Mesothelial cell of epicardium (in vitro differentiated cells): ENCODE results near the gene LHFPL3. TPM values are rescaled to one million over a fixed set of nuclear protein-coding genes. Genes with fewer than 3 reads are reported as not detected.

ENCODE experiments used
- DNase-seq, 2 experiments: peaks; one replicate each; pipeline ENCODE4 v3.0.0; 2021; ENCODE audit warnings: low spot score in 2 of 2; ENCODE audit not compliant: unreplicated experiment in 2 of 2
- H3K27ac Mint-ChIP-seq: 2 replicates; pipeline ENCODE4 v1.8.0; 2021; ENCODE audit warnings: mixed read lengths
- H3K27me3 Mint-ChIP-seq: 2 replicates; pipeline ENCODE4 v1.8.0; 2021; ENCODE audit warnings: low read depth, mixed read lengths
- H3K36me3 Mint-ChIP-seq: 2 replicates; pipeline ENCODE4 v1.8.0; 2021; ENCODE audit warnings: mixed read lengths
- H3K4me1 Mint-ChIP-seq: 2 replicates; pipeline ENCODE4 v1.8.0; 2021; ENCODE audit warnings: mixed read lengths
- H3K4me3 Mint-ChIP-seq: 2 replicates; pipeline ENCODE4 v1.8.0; 2021; ENCODE audit warnings: mild to moderate bottlenecking, moderate library complexity, mixed read lengths
- H3K9me3 Mint-ChIP-seq: 2 replicates; pipeline ENCODE4 v1.8.0; 2021; ENCODE audit warnings: mixed read lengths
- total RNA-seq: library from RNA; stranded (reverse); gene quantifications from 3 replicates; pipeline ENCODE4 v1.2.1, GENCODE V29; 2021
- TF ChIP-seq, protein P1 (sequence below): fragments of 200-600 bp; sonication (generic); IDR thresholded peaks from one replicate; pipeline ENCODE4 v1.5.0; 2021; ENCODE audit warnings: antibody characterized with exemption; ENCODE audit not compliant: unreplicated experiment

The LHFPL3 gene
- total RNA-seq, 1 donor from 2014 or later, result not detected

DNA sequence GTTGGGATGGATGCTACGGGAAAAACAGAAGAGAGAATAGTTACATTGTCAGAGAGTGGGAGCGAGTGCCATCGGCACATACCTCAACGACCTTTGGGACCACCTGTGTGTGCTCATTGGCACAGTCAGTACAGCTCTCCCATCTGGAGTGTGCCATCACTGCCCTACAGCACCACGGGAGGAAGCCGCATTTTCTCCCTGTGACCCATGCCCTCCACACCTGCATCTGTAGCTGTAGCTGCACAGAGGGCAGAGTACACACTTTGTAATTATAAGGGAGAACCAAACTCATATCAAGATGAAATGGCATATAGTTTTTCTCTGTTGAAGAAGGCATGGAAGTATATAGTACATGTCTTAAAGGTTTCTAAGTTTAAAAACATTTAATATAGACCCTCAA is 207.4 kb downstream of the LHFPL3 start:
- no peak for DNase-seq
- H3K27me3 Mint-ChIP-seq, result no peaks in the 10 kb centered on the region
- no peaks in the 10 kb centered on the region for H3K36me3 Mint-ChIP-seq

DNA sequence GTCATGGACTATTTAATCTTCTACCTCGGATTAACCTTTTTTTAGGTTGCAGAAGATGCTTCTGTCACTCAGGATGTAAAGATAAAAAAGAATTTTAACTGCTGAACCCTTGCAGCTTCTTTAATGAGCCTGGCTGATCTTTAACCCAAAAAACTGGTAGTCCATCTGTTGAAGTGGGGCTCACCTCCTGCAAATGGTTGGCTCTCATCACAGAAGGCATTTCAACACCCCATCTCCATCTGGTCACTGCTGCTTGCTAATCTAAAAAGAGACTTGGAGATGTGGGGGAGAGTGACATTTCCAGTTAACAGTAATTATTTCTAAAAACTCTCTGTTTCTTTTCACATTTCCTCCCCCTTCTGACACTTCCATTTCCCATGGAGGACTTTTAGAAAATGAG is 208.6 kb downstream of the LHFPL3 start:
- no peak for DNase-seq
- Mint-ChIP-seq H3K27ac (no peak overlapping the region), H3K27me3 (no peaks in the 10 kb centered on the region), H3K4me1 (no peaks in the 10 kb centered on the region), H3K36me3 (no peaks in the 10 kb centered on the region), H3K9me3 (peaks cover 21% of the 10 kb centered on the region), H3K4me3 (no peak overlapping the region)
- TF ChIP-seq, protein P1, sequence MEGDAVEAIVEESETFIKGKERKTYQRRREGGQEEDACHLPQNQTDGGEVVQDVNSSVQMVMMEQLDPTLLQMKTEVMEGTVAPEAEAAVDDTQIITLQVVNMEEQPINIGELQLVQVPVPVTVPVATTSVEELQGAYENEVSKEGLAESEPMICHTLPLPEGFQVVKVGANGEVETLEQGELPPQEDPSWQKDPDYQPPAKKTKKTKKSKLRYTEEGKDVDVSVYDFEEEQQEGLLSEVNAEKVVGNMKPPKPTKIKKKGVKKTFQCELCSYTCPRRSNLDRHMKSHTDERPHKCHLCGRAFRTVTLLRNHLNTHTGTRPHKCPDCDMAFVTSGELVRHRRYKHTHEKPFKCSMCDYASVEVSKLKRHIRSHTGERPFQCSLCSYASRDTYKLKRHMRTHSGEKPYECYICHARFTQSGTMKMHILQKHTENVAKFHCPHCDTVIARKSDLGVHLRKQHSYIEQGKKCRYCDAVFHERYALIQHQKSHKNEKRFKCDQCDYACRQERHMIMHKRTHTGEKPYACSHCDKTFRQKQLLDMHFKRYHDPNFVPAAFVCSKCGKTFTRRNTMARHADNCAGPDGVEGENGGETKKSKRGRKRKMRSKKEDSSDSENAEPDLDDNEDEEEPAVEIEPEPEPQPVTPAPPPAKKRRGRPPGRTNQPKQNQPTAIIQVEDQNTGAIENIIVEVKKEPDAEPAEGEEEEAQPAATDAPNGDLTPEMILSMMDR, result no peak

More for the DNA sequence above, 207.4 kb downstream of the LHFPL3 start:
- Mint-ChIP-seq H3K4me1 (no peaks in the 10 kb centered on the region), H3K4me3 (no peak overlapping the region), H3K9me3 (peaks cover 13% of the 10 kb centered on the region), H3K27ac (no peak overlapping the region)
- TF ChIP-seq, protein P1, result no peak

DNA sequence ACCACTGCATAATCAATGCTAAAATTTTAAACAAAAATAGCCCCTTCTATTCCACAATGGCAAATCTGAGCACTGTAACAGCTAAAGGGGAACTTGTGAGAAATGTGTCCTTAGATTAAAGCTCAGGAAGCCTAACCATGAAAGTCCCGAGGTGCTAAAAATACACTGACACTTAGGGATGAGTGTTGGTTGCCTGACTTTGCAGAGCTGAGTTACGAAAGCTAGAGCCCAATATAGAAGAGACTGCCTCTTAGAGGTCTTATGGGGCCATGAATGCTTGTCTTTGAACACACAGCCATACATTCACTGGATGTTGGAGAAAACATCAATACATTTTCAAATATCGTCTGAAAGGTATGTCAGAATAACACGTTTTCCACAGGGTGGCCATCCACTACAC is 209.7 kb downstream of the LHFPL3 start:
- Mint-ChIP-seq H3K27me3 (no peaks in the 10 kb centered on the region), H3K4me3 (no peak overlapping the region), H3K36me3 (no peaks in the 10 kb centered on the region), H3K27ac (no peak overlapping the region), H3K9me3 (peaks cover 30% of the 10 kb centered on the region), H3K4me1 (no peaks in the 10 kb centered on the region)
- DNase-seq, result no peak
- TF ChIP-seq, protein P1, result no peak

DNA sequence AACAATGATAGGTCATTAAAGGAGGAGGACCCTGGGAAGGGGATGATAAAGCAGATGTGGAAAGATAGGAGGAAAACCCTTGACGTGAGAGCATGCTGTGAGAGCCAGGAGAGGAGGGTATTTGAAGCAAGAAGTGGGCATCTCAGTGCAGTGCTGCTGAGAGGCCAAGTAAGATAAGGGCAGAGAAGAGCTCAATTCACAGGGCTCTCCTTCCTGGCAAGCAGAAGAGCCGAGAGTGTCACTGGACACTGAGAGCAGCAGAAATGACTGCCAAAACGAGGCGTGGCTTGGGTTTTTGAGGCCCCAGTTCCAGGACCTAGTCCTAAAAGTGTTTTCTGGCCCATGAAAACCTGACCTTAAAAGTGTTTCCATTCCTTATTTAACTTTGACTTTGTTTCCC is 213.5 kb downstream of the LHFPL3 start:
- no peaks in the 10 kb centered on the region for H3K36me3 Mint-ChIP-seq
- TF ChIP-seq, protein P1, result no peak
- H3K9me3 Mint-ChIP-seq, result peaks cover 30% of the 10 kb centered on the region
- no peak for DNase-seq
- no peak overlapping the region for H3K4me3 Mint-ChIP-seq
- no peaks in the 10 kb centered on the region for H3K27me3 Mint-ChIP-seq
- no peaks in the 10 kb centered on the region for H3K4me1 Mint-ChIP-seq
- no peak overlapping the region for H3K27ac Mint-ChIP-seq

DNA sequence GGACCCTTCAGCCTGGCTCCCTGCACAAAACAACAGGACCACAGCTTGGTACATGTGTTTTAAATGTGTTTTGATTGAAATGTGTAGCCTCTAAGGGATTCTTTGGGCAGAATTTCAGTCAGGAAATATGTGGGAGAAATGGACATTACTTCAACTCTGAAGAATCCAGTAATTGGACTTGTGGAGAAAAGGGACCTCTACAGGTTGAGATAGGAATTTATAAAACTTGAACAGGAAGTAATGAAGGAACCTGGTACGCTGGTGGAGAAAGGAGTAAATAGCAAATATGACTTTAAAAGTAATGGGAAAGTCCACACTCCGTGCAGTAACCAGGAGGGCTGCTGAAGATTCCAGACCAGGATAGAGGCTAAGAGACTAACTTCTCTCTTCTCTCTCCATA is 220.5 kb downstream of the LHFPL3 start:
- no peak overlapping the region for H3K4me3 Mint-ChIP-seq
- TF ChIP-seq, protein P1, result no peak
- H3K9me3 Mint-ChIP-seq, result peaks cover 17% of the 10 kb centered on the region
- no peak for DNase-seq
- no peaks in the 10 kb centered on the region for H3K27me3 Mint-ChIP-seq
- no peak overlapping the region for H3K27ac Mint-ChIP-seq
- H3K36me3 Mint-ChIP-seq, result no peaks in the 10 kb centered on the region
- H3K4me1 Mint-ChIP-seq, result no peaks in the 10 kb centered on the region

DNA sequence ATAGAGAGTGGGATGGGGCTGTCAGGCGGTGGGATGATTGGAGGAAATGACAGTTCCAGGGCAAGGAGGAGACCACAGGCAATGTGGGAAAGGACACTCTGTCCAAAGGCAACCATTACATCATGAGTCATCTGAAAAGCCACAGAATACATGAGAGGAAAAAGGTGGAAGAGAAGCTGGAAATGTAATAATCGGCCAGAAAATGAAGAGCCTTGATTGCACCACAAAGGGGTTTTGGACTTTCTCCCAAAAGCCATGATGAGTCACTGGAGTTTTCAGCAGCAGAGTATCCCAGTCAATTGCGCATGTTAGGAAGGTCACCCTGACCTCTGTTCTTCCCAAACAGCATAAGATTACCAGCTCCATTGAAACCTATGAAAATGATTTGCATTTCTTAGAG is 222.0 kb downstream of the LHFPL3 start:
- H3K27ac Mint-ChIP-seq, result no peak overlapping the region
- peaks cover 22% of the 10 kb centered on the region for H3K9me3 Mint-ChIP-seq
- no peak overlapping the region for H3K4me3 Mint-ChIP-seq
- no peak for DNase-seq
- no peaks in the 10 kb centered on the region for H3K27me3 Mint-ChIP-seq
- H3K4me1 Mint-ChIP-seq, result no peaks in the 10 kb centered on the region
- TF ChIP-seq, protein P1, result no peak
- no peaks in the 10 kb centered on the region for H3K36me3 Mint-ChIP-seq
